ENCODE results near the gene BPIFB2.

The BPIFB2 gene

DNA sequence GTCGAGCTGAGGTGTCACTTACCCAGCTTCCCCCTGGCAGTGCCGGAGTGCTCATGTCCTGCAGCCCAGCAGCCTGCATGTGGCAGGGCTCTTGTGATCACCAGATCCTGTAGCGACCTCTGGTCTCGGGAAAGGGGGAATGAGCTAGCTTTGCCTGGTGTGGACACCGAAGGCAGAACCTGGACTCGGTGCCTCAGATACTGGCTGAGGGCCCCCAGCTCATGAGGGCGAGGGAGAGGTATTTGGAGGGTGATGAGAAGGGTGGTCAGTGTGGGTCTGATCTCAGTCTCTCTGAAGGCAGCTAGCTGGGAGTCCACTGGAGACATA is 29.5 kb upstream of the BPIFB2 start:
- TF ChIP-seq, protein P1, sequence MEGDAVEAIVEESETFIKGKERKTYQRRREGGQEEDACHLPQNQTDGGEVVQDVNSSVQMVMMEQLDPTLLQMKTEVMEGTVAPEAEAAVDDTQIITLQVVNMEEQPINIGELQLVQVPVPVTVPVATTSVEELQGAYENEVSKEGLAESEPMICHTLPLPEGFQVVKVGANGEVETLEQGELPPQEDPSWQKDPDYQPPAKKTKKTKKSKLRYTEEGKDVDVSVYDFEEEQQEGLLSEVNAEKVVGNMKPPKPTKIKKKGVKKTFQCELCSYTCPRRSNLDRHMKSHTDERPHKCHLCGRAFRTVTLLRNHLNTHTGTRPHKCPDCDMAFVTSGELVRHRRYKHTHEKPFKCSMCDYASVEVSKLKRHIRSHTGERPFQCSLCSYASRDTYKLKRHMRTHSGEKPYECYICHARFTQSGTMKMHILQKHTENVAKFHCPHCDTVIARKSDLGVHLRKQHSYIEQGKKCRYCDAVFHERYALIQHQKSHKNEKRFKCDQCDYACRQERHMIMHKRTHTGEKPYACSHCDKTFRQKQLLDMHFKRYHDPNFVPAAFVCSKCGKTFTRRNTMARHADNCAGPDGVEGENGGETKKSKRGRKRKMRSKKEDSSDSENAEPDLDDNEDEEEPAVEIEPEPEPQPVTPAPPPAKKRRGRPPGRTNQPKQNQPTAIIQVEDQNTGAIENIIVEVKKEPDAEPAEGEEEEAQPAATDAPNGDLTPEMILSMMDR (conservative IDR thresholded peaks at IDR 0.05): no peak
- TF ChIP-seq ZFX (IDR thresholded peaks at IDR 0.05): no peak
- H3K27ac ChIP-seq: no peak overlapping the region

- H3K27ac ChIP-seq: no peak overlapping the region
- no peak for TF ChIP-seq ZFX (IDR thresholded peaks at IDR 0.05)
- TF ChIP-seq, protein P1 (conservative IDR thresholded peaks at IDR 0.05): no peak
These were observed 28.1 kb upstream of the BPIFB2 start for GRCh38 chr20:32979201-32979998.

DNA sequence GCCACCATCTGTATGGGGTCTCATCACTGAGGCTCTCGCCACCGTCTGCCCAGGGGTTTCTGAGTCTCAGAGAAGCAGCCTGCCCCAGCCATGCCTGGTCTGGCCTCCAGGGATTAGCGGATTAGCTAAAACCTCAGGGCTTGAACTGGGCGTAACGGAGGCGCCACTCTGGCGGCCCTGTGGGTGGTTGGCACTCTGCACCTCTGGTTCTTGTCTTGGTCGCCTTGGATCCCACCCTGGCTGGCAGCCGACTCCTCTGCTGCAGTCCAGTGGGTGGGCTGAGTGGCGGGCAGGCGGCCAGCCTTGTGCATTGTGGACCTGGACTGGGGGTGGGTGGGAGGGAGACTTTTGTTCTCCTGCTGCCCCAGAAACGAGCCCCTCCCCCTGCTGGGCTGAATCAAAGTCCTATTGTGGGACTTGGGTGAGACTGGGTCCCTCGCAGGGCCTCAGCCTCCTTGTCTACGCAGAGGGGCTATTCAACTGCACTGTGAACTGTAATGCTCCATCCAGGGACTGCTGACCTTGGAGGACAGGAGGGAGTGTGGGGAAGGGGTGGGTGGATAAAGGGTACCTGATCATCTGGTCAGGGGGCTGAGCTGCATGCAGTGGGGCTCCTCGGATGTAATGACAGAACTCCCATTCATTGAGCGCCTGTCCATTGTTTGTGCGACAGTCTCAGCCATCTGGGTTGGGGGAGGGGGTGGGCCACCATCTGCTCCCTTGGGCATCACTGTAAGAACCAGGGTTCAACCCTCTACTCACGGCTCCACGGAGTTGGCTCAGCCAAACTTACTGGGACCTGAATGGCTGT is 27.2 kb upstream of the BPIFB2 start:
- H3K27ac ChIP-seq: no peak overlapping the region
- no peak for TF ChIP-seq ZFX (IDR thresholded peaks at IDR 0.05)
- TF ChIP-seq, protein P1 (conservative IDR thresholded peaks at IDR 0.05): no peak

- no peak for TF ChIP-seq ZFX (IDR thresholded peaks at IDR 0.05)
- TF ChIP-seq, protein P1 (conservative IDR thresholded peaks at IDR 0.05): no peak
- H3K27ac ChIP-seq: no peak overlapping the region
These were observed 26.5 kb upstream of the BPIFB2 start for GRCh38 chr20:32980990-32981389.

DNA sequence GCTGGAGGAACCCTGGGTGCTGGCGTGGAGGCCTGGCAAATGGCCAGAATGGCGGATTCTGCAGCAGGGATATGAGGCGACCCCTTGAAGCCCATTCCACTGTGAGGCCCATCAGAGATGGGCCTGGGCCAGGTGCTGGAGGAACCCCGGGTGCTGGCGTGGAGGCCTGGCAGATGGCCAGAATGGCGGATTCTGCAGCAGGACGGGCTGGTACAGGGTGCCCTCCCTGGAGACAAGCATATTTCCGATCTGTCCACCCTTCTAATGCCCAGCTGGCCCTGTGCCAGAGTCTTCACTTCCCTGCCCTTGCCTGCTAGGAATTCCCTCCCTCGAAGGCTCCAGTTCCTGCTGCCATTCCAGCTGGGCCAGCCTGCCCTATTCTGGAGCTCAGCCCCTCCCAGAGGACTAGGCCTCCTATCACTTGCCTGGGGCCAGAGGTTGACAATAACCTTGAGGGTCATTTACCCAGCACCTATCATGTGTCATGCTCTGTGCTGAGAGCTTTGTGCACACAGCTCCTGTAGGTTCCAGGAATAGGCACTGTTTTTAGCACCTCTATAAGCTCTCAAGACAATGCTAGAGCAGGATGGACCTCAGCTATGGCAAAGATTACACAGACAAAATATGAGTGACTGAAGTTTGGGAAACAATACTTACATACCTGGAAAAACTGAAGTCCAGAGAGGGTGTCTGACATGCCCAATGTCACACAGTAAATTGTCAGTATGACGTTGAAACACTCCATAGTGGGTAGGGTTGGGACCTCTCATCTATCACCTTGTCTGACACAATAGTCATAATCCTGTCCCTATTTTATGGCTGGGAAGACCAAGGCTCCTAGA is 24.7 kb upstream of the BPIFB2 start:
- H3K27ac ChIP-seq: no peak overlapping the region
- TF ChIP-seq ZFX (IDR thresholded peaks at IDR 0.05): no peak
- TF ChIP-seq, protein P1 (conservative IDR thresholded peaks at IDR 0.05): no peak

DNA sequence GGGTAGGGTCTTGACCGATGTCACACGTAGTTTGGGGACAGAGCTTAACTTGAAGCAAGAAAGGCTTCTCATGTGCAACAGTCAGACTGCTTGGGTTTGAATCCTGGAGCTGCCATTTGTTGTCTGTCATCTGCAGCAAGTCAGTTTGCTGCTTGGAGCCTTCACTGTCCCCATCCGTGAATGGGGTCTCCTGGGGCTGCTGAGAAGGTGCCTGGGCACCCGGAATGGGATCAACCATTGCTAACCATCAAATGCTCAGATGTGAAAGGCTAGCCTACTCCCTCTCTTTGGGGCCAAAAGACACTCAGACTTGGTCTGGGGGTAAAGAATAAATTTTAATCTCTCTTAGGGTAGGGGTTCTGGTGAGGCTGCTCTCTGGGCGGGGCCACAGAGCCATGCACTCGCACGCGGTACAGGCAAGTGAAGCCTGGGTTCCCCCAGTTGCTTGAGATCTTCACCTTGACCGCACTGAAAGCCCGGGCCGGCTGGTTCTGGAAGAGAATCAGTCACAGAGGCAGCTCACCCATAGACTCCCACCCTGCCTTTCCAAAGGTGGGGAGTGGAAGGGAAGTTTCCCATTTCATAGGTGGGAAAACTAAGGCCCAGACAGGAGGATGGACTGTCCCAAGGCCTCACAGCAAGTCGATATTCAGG is 23.9 kb upstream of the BPIFB2 start:
- TF ChIP-seq, protein P1 (conservative IDR thresholded peaks at IDR 0.05): no peak
- no peak for TF ChIP-seq ZFX (IDR thresholded peaks at IDR 0.05)

More for the DNA sequence above, 23.9 kb upstream of the BPIFB2 start:
- no peak overlapping the region for H3K27ac ChIP-seq

Measured in C4-2B (cell line).